ENCODE data around the gene C2CD4C.
A peak's percentile ranks its signal among the peaks of the same experiment; 100 is the strongest.
"Not testable (repeated sequence)": the region's sequence is repeated elsewhere in the genome, so short reads cannot be mapped to it uniquely, and the experiment has no call there.

C2CD4C gene

GRCh38 chr19:408902-409515, at the start of gene C2CD4C:
Gene C2CD4C, minus strand, starts transcription at chr19:409147. Its CDS starts 786 bp downstream, at chr19:408361.
- DNase-seq: no peak

GRCh38 chr19:458091-459042, 49.4 kb upstream of the C2CD4C start:
- no peak for DNase-seq

GRCh38 chr19:457636-458035, 48.7 kb upstream of the C2CD4C start:
- no peak for DNase-seq

- no peak for DNase-seq
Observed at GRCh38 chr19:456547-457110, 47.7 kb upstream of the C2CD4C start.

GRCh38 chr19:455851-456546, 47.1 kb upstream of the C2CD4C start:
- DNase-seq: no peak

- no peak for DNase-seq
Observed at GRCh38 chr19:455031-455705, 46.2 kb upstream of the C2CD4C start.

GRCh38 chr19:453606-454005, 44.7 kb upstream of the C2CD4C start:
- no peak for DNase-seq

GRCh38 chr19:452829-453228, 43.9 kb upstream of the C2CD4C start:
- no peak for DNase-seq

- not testable (repeated sequence) for DNase-seq
Observed at GRCh38 chr19:450912-451481, 42.0 kb upstream of the C2CD4C start.

GRCh38 chr19:449916-450315, 41.0 kb upstream of the C2CD4C start:
- DNase-seq: no peak

- DNase-seq: peak; percentile 10
Observed at GRCh38 chr19:447816-448560, 39.0 kb upstream of the C2CD4C start.

GRCh38 chr19:447064-447426, 38.1 kb upstream of the C2CD4C start:
- no peak for DNase-seq

GRCh38 chr19:444677-445210, 35.8 kb upstream of the C2CD4C start:
- DNase-seq: no peak

GRCh38 chr19:443005-443404, 34.1 kb upstream of the C2CD4C start:
- no peak for DNase-seq

GRCh38 chr19:442085-442484, 33.1 kb upstream of the C2CD4C start:
- no peak for DNase-seq

GRCh38 chr19:441213-441836, 32.4 kb upstream of the C2CD4C start:
- DNase-seq: no peak

- no peak for DNase-seq
Observed at GRCh38 chr19:440391-441212, 31.7 kb upstream of the C2CD4C start.

- DNase-seq: no peak
Observed at GRCh38 chr19:439167-439900, 30.4 kb upstream of the C2CD4C start.

GRCh38 chr19:438416-438958, 29.5 kb upstream of the C2CD4C start:
- no peak for DNase-seq
